K562 (cell line): Measurements from ENCODE around the gene DOCK8. TPM values are rescaled to one million over a fixed set of nuclear protein-coding genes. Genes with fewer than 3 reads are reported as not detected.

ENCODE experiments used
- CTCF ChIP-seq, 3 experiments: IDR thresholded peaks in 2 of 3; conservative IDR thresholded peaks in 1 of 3; 2 replicates each; pipeline ENCODE4 v1.5.1; 2011 to 2012; ENCODE audit warnings: low read length in 3 of 3, mild to moderate bottlenecking in 3 of 3, control low read depth in 2 of 3, improper control_type of control experiment in 1 of 3, inconsistent platforms in 1 of 3, low read depth in 1 of 3, mixed read lengths in 1 of 3, moderate library complexity in 1 of 3; ENCODE audit not compliant: insufficient read depth in 2 of 3
- HES1 ChIP-seq: fragments of 450-650 bp; IDR thresholded peaks from 2 replicates; pipeline ENCODE4 v1.6.1; 2016; ENCODE audit warnings: low read depth, mild to moderate bottlenecking, moderate library complexity
- KHSRP ChIP-seq: fragments of 450-650 bp; IDR thresholded peaks from 2 replicates; pipeline ENCODE4 v1.6.1; 2017
- LCOR ChIP-seq: sonication (generic); formaldehyde crosslinking; IDR thresholded peaks from 2 replicates; pipeline ENCODE4 v1.8.0; 2022; ENCODE audit warnings: mild to moderate bottlenecking, missing genetic modification reagents
- MAFG ChIP-seq: fragments of 450-650 bp; conservative IDR thresholded peaks from 2 replicates; pipeline ENCODE4 v1.6.1; 2016; ENCODE audit warnings: missing genetic modification characterization, missing compliant biosample characterization
- MBD2 ChIP-seq: sonication (generic); IDR thresholded peaks from 2 replicates; pipeline ENCODE4 v1.6.1; 2016; ENCODE audit warnings: low read depth, borderline replicate concordance
- MGA ChIP-seq: fragments of 450-650 bp; IDR thresholded peaks from 2 replicates; pipeline ENCODE4 v1.6.1; 2016; ENCODE audit warnings: mild to moderate bottlenecking, moderate library complexity
- PCBP2 ChIP-seq: fragments of 200-400 bp; formaldehyde crosslinking; IDR thresholded peaks from 2 replicates; pipeline ENCODE4 v1.6.1; 2018; ENCODE audit warnings: low read length, low read depth, mild to moderate bottlenecking, moderate library complexity; ENCODE audit not compliant: poor library complexity, severe bottlenecking
- POLR2B ChIP-seq: fragments of 450-650 bp; IDR thresholded peaks from 2 replicates; pipeline ENCODE4 v1.6.1; 2018; ENCODE audit warnings: low read depth; ENCODE audit not compliant: partially characterized antibody
- SAFB ChIP-seq: fragments of 200-400 bp; formaldehyde crosslinking; IDR thresholded peaks from 2 replicates; pipeline ENCODE4 v1.6.1; 2017; ENCODE audit warnings: low read depth, low read length, borderline replicate concordance
- SMC3 ChIP-seq: conservative IDR thresholded peaks from 2 replicates; pipeline ENCODE4 v1.6.1; 2011; ENCODE audit warnings: low read depth, low read length, improper control_type of control experiment; ENCODE audit not compliant: insufficient read depth
- TGIF2 ChIP-seq: sonication (generic); formaldehyde crosslinking; IDR thresholded peaks from 2 replicates; pipeline ENCODE4 v1.8.1; 2022; ENCODE audit warnings: mild to moderate bottlenecking, missing genetic modification reagents, moderate library complexity
- ZNF445 ChIP-seq: fragments of 250-450 bp; sonication (Bioruptor Pico); IDR thresholded peaks from 2 replicates; pipeline ENCODE4 v1.4.0; 2020; ENCODE audit warnings: low read depth, mild to moderate bottlenecking, moderate library complexity
- polyA plus RNA-seq, 8 experiments: library from polyadenylated mRNA; depleted of rRNA in 4 of 8; stranded (reverse) in 5 of 8; unstranded in 3 of 8; fragments of >200 nt; fragmentation: Nextera tagmentation in 2 of 8; fragmentation: Illumina TruSeq in 1 of 8; extraction: Ambion mirVana in 2 of 8; extraction: Trizol in 1 of 8; gene quantifications; 2 replicates each; pipeline versions ENCODE4 v1.2.1 to v1.2.3, GENCODE V29; 2011 to 2014; ENCODE audit warnings: inconsistent platforms in 1 of 8, missing spikeins in 1 of 8
- total RNA-seq, 7 experiments: library from RNA; depleted of rRNA in 6 of 7; stranded (reverse); fragments of >200 nt in 6 of 7; fragmentation: Illumina TruSeq in 2 of 7; extraction: Trizol in 2 of 7; gene quantifications; 2 replicates each; pipeline versions ENCODE4 v1.2.1 to v1.2.3, GENCODE V29; 2011 to 2021; ENCODE audit warnings: low replicate concordance in 1 of 7

DOCK8 gene
- total and polyA plus RNA-seq, 9 of the 15 experiments (the other 6 are each of a cell fraction or from before 2014, with no cell fraction given): 14.4 to 53.8 (median 25.1) TPM

- TF ChIP-seq CTCF (IDR thresholded peaks at IDR 0.05 in 2 of 3, conservative IDR thresholded peaks at IDR 0.05 in 1 of 3; ENCODE audit: insufficient read depth in 2 of 3, low read depth in 1 of 3, low read length in 3 of 3) (no peak), MGA (peak; percentile 50), LCOR (CRISPR knock-in tag) (0 out of 2 replicates have a peak, but pooled peaks have one; percentile 29), KHSRP (no peak), SMC3 (no peak), PCBP2 (no peak), HES1 (no peak), TGIF2 (CRISPR knock-in tag) (no peak), SAFB (no peak), POLR2B (peak; percentile 51), MBD2 (no peak), ZNF445 (CRISPR knock-in tag) (no peak), MAFG (no peak)
These were observed 57.9 kb downstream of the DOCK8 start (continued) for GRCh38 chr9:272251-273213.
